HG03342 (cell line): ENCODE data around the gene HEBP2.
A peak's percentile ranks its signal among the peaks of the same experiment; 100 is the strongest.
"Not testable (repeated sequence)": the region's sequence is repeated elsewhere in the genome, so short reads cannot be mapped to it uniquely, and the experiment has no call there.

ENCODE experiments used
- ATAC-seq: cut with Tn5 transposase; IDR thresholded peaks from one replicate; pipeline ENCODE4 v1.9.1; 2021; ENCODE audit warnings: mild to moderate bottlenecking, moderate library complexity; ENCODE audit not compliant: unreplicated experiment

HEBP2 gene

DNA sequence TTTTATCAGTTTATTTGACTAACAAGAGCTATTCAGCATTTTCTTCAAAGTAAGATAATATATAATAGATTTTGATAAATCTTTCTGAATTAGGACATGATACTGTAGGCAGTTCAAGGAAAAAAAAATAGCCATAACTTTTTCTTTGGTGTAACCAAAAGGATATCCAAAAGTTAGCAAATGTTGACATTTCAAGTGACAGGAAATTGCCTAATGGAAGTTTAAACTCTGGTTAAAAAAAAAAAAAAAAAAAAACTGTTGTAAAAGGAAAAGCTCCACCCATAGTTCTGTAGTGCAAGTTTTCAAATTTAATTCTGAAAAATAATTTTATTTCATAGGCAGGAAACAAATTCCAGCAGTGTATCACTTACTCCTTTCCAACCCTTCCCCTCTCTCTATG is 18.8 kb downstream of the HEBP2 start:
- ATAC-seq, result no peak

DNA sequence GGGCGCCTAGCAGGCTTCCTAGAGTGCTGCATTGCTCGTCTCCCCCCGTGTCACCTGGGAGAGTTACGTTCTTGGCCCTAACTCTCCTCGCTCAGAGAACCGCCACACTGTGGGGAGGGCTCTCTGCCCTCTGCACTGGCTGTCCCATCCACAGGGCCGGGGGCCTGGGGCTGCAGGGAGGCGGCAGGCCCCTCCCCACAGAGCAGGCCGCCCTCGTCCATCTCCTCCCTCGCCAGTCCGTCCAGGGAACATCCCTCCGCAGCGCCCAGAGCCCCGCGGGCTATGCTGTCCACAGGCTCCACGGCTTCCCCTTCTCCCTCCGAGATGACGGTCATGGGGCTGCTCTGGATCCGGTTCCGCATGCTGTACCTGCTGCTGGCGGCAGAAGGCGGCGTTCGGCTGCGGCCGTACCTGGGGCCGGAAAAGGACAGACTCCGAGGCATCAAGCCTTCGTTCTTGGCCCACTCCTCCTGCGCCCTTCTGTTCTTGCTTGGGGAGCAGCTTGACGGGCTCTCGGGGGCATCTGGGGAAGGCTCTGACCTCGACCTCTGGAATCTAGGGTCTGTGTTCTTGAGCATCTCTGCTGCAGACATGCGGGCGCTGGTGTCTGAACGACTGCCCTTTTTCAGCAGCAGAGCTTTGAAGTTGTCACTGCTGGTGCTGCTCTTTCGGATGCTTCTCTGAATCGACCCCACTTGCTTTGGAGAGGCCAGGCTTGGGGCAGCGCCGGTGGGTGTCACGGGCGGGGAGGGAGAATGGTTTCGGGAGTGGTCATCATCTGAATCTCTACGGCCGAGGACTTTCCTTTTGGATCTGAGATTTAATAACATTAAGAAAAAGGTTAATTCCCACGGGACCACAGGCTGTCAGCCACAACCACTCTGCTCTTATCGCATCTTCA is 20.2 kb downstream of the HEBP2 start:
- ATAC-seq, result no peak

DNA sequence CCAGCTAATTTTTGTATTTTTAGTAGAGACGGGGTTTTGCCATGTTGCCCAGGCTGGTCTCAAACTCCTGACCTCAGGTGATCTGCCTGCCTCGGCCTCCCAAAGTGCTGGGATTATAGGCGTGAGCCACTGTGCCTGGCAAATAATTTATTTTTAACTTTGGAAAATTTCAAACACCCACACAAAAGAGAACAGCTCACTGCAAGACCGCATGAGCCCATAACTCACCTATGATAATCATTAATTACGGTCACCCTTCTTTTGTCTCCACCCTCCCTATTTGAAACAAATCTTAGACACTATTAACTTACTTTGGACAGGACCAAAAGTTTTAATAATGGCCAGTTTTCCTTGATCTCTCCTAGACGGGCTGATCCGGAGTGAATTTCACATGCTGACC is 21.2 kb downstream of the HEBP2 start:
- ATAC-seq, result not testable (repeated sequence)

DNA sequence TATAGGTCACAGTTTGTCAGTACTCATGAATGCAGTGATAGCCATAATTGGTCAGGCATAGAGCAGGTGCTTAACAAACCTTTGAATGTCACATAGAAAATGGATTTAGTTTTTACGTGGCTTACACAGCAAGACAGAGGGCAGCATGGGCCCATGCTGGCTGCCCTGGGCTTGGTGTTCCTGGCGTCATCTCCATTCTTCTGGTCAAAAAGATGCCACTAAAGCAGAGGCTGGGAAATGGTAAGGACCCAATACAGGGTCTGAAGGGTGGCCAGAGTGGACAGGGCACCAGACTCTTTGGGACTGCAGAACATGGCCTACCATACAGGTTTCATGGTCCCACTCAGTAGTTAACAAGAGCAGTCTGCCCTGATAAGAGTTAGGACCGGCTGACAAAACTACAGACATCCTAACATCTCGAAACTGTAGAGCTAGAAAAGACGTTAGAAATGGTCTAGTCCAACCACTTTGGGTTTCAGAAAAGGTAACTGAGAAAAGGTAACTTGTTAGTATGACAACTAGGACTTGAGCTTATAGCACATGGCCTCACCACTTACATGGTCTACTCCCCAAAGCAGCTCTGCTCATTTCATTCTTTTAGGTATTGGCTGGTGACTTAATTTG is 22.6 kb downstream of the HEBP2 start:
- ATAC-seq, result no peak

DNA sequence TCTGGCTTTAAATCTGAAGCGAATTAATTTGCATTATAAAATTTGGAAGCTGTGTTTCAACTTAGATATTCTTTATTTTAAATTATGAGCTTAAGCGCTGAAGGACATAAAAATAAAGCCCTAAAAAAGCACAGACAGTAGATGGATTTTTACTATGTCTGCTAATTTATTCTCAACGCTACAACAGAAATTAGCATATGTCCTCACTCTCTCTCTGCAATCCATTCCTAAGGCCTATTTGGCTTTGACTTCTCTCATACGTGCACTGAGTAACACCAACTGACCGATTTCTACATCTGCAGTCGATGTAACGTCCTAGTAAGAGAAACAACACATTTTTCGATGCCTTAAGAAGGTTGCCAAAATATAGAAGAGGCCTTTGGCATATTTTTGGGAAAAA is 23.7 kb downstream of the HEBP2 start:
- ATAC-seq, result no peak

DNA sequence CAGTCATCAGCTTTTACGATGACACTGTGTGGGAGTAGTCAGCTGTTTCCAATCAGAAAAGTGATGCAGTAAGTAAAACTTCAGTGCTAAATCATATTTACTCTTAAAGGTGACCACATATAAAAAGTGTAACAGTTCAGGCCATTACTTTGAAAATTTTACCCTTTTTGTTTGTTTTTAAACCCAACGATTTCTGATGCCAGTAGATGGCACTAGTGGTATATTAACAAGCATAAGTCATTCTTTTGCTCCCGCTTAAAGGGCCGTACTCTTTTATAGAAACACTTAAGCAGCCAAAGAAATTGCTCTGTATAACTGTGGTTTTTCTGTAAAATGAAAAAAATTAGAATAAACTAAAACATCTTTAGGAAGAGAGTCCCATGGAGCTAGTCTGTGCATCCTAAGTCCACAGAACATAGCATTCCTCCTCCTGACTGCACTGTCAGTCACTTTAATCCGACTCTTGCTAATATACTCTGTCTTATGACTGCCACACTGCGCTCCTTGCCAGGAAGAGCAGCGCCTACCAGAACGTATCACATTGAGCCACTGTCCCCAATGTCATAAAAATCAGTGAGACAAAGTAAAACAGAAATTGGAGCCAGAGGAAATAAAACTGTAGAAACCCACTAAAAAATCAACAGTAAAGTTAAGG is 25.0 kb downstream of the HEBP2 start:
- no peak for ATAC-seq

DNA sequence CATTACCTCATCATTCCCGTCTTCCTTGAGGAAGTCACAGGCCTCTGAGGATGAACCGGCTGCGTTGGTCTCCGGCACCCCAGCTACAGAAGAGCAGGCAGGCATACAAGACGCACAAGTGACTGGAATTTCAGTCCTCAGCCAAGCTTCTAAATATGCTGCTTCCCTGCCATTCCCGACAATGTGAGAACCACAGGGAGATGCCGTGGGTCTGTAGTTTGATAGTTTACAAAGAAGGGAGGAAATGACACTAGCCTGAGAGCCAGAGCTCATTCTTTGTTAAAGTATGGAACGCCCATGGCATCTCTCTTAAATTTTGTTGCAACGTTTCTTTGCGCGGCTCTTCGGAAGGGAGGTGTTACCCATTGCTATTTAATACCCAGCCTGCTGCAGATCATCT is 25.7 kb downstream of the HEBP2 start:
- no peak for ATAC-seq

DNA sequence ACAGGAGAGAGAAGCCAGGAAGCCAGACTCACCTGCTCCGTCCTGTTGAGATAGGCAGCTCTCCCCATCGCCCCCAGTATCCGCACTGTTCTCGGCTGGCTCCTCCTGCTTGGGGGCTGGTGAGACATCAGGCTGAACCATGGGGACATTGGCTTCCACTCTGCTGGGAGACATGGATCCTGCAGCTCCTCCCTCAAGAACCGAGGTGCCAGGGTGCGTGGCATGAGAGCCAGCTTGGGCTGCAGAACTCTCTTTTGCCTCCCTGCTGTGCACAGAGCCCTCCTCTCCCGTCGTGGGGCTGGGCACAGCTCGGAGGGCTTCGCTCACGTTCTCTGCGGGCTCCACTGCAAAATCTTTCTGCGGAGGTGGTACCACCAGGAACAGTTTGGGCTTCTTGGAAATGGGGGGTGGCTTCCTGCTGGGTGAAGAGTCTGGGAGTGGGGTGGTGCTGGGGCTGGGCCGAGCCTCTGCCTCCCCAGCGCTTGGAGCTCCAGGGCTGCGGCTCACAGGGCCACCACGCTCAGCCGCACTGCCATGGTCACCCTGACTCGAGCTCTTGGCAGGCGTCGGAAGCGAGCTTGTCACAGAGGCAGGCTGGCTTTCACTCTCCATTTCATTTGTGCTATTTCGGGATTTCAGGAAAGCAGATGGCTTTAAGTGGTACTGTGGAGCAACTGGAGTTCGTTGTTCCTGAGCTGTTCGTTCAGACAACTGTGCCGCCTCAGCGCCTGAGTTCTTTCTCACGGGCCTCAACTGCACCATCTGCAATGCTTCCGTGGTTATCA is 26.5 kb downstream of the HEBP2 start:
- ATAC-seq, result no peak

DNA sequence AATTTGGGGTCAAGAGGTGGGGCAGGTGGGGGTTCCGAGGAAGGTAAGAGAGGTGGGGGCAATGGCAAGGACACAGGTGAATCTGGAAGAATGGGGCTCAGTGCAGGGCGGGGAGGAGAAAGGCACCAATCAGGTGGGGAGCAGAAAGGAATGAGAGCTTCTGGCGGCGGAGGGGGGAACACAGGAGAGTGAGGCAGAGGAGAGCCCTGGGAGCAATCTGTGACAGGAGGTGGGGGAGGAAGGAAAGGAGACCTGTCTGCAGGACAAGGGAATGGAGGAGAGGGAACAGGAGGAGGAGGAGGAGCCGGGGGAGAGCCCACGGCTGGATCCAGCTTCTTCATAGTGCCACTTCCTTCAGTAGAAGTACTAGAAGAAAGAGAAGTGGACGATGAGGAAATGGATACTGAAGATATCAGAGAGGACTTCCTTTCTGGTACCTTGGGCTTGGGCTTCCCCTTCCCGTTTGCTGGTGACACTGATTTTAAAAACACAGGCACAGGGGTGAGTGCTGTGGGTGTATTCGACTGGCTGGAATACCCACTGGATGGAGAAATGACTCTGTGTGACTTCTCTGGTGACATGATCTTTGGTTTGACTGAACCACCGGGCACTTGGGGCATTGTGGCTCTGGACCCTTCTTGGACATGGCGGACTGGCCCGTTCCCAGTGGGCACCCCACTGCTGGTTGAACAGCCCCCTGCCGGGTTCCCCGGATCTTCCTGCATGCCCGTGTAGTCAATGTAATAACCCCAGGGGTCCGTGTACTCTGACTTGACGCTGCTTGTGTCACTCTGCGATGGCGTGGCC is 27.4 kb downstream of the HEBP2 start:
- no peak for ATAC-seq

DNA sequence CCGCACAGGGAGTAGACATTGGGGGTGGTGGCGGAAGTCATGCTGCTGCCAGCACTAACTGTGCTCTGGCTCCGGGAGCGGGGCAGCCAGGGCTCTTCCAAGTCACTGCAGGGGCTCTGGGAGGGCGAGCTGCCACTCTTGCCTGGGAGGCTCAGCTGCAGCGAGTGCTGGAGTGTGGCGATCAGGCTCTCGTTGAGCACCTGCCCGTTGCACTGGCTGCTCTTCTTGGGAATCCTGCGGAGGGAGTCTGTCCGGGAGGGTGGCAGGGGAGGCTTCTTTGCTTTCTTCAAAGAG is 28.0 kb downstream of the HEBP2 start:
- ATAC-seq, result no peak

DNA sequence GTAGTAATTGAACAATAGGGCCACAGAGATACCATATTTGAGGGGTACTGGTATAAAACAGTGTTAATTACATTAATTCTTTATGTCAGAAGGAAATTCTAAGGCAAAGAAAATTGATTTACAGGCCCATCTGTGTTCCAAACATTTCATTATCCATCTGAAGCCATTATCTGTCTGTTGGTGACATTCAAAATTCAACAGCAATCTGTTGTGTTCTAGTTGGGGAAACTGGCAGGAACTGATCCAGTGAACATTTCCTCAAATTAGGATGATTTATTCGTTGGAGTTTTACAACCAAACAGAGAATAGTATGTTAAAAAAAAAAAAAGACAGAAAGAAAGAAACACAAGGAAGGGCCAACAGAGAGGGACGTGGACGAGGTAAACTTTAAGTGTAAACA is 30.1 kb downstream of the HEBP2 start:
- no peak for ATAC-seq

DNA sequence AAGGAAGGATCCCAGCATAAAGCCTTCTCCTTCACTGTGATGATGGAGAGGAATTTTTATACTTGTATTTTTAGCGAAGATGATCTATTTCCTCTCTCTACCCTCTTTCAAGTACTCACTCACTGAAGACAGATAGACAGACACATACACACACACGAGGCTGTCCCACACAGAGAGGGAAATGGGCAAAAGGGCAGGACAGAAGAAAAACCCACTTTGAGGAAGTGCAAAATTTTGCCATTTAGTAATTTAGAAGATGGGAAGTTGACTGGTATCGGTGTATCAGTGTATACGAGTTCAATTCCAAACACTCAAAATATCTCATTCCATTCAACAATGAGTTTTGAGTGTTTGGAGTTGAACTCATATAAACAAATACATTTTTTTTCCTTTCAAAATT is 30.9 kb downstream of the HEBP2 start:
- no peak for ATAC-seq

DNA sequence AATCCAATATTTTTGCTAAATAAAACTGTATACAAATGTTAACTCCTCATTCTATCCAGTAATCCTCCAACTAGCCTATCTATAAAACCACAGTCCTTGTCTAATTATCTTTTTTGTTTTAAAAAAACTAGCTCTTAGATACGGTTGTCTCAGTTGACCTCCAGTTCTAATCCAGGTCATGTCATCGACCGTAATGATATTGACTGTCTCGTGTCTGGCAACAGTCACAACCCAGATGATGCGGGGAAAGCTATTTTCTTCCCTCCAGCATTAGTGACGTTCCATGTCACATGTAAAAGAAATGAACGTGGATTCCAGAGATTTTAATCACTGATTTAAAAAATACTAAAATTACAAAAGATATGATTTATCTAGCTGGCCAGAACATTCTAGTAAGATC is 35.5 kb downstream of the HEBP2 start:
- no peak for ATAC-seq

DNA sequence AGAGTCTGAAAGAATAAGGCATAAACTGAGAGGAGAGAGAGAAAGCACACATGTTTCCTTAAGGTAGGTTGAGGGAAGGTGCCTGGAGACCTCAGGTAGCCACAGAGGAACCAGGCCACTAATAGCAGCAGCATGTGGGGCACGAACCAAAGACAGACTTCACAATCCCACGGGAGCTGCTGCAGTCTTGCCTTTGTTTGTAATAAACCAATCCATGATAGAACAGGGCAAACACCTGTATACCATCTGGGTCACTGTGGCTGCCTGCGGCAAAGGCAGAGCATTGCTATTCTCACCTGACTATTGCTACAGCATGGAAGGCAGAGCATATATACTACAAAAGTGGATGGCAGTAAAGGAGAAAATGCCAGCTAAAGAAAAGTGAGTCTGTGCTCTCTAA is 36.3 kb downstream of the HEBP2 start:
- ATAC-seq, result no peak

DNA sequence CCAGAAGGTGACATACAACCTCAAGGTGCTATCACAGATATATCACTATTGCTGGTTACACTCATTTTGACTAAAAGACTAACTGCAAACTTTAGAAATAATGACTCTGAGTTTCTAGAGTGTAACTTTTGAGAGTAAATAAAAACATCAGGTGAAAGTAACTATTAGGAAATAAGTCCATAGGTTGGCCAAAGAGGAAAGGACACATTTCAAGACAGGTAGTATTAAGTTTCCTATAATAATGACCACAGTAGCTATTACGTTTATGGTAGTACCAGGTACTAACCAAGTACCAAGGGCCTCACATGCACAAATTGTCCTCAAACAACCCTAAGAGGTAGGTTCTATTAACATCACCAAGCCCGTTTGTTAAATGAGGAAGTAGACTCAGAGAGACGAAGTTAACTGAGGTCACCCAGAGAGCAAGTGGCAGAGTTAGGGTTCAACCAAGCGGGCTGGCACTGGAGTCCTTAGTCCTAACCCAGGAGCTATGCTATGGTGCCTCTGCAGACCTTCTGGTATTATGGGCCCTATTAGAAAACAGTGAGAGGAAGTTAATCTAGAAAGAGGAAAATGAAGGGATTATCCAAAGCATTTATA is 36.8 kb downstream of the HEBP2 start:
- no peak for ATAC-seq

DNA sequence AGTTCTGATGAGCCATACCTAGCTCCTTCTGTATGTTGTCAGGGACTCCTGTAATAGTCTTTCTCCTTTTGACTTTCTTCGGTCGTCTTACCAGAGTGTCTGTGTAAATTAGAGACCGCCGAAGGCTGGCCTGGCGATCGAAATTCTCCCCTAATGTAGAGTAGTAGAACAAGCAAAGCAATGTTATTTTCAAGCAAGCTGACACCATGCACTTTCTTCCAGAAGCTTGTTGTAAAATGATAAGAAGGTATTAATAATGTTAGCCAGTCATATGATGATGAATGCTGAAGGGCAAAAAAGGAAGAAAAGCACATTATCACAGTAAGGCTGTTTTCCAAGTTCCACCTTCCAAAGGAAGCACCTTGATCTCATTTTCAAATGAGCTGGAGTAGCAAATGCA is 37.9 kb downstream of the HEBP2 start:
- no peak for ATAC-seq

DNA sequence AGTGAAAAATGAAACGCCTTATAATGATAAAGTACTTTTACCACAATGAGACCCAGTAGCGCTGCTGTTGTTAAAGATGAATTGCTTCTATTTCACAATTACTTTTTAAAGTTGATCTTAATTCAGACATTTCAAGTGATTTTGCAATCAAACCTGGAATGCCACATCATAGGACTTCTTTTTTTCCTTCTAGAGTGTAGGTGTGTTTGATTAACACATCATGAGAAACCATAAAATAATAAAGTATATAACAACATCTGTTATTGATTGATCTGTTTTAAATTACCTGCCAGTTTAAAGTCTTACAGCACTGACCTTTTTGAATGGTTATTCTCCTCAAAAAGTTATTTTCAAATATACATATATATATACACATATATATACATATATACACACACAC is 38.6 kb downstream of the HEBP2 start:
- no peak for ATAC-seq

DNA sequence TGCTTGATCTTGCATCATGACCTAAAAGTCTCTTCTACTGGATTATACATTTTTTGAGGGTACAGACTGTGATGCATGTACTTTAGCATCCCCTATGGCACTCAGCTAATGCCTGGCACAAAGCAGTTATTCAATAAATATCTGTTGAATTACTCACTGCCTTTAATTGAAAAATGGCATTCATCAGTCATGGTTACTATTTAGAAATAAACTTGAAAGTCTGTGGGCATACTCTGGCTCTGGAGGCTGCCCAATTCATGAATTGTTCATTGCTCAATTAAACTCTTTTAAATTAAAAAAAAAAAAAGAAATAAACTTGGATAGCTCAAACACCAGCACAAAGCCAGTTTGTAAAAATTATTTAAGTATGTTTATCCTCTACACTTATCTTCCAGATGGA is 40.0 kb downstream of the HEBP2 start:
- ATAC-seq, result no peak

DNA sequence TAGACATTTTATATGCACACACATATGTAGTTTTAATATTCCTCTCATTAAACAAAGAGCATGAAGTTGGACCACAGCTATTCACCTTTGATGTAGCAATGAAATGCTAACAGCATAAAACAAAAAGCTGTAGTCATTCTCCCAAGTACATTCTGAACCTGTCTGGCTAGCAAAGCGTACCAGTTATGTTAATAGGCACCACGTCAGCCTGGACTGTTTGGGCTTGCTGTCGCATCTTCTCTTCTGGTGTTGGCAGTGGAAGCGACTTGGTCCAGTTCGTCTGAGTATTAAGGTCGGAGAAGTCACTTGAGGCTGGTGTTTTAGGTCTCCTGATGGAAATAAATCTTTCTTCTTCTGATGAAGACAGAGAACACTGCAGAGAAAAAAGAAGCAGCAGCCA is 42.8 kb downstream of the HEBP2 start:
- ATAC-seq, result no peak

DNA sequence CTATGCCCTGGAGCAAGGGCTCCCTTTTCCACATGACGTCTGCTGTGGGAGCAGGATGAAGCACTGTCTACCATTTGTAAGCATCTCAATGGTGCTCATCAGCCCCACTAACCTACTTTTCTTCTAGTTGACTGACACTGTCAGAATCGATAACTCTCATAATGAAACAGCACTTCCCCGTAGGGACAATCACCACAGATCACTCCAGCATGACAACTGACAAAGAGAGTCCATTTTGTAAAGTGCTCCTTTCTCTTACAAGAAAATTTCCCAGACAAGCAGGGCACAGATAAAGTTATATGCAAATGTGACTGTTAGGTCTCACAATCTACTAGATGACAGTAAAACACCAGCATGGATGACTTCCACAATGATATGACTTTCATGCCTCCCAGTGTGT is 46.4 kb downstream of the HEBP2 start:
- ATAC-seq, result peak; percentile 76
